ENCODE measurements around the gene LRPAP1. TPM values are rescaled to one million over a fixed set of nuclear protein-coding genes. Genes with fewer than 3 reads are reported as not detected.

The LRPAP1 gene
- total and polyA plus RNA-seq, 2 experiments from 2014 or later = 63.0 to 82.5 TPM

GRCh38 chr4:3518941-3519340, 13.3 kb downstream of the LRPAP1 start:
- ATAC-seq (no peak), DNase-seq (ENCODE audit: low spot score) (no peak)
- Histone ChIP-seq H3K36me3 (ENCODE audit: insufficient read depth) (peaks cover 11% of the 10 kb centered on the region; the same call in 1 of the 2 replicates), H3K4me2 (no peak overlapping the region), H3K27me3 (ENCODE audit: insufficient read depth) (no peaks in the 10 kb centered on the region), H2AFZ (no peak overlapping the region), H3K27ac (ENCODE audit: low read depth) (no peak overlapping the region), H3K9me2 (ENCODE audit: insufficient read depth) (no peaks in the 10 kb centered on the region), H3K4me1 (ENCODE audit: insufficient read depth) (no peaks in the 10 kb centered on the region), H3F3A (replicated peaks; ENCODE audit: low read depth) (no peaks in the 10 kb centered on the region), H4K20me1 (replicated peaks; ENCODE audit: insufficient read depth) (peaks cover 5% of the 10 kb centered on the region; the same call in 1 of the 2 replicates), H3K79me2 (replicated peaks; ENCODE audit: insufficient read depth) (no peaks in the 10 kb centered on the region), H3K4me3 (no peak overlapping the region)
- Mint-ChIP-seq H3K27ac (no peak overlapping the region), H3K36me3 (ENCODE audit: low read depth) (peaks cover 55% of the 10 kb centered on the region), H3K9me3 (no peaks in the 10 kb centered on the region), H3K4me3 (no peak overlapping the region), H3K27me3 (ENCODE audit: insufficient read depth, low read depth, poor library complexity) (peaks cover 6% of the 10 kb centered on the region), H3K4me1 (peaks cover 6% of the 10 kb centered on the region; the same call in 2 of the 3 replicates)
- no peak for TF ChIP-seq EZH2phosphoT487 (IDR thresholded peaks at IDR 0.05; ENCODE audit: unreplicated experiment)
- TF ChIP-seq ZNF331 (CRISPR knock-in tag; IDR thresholded peaks at IDR 0.05; ENCODE audit: low read depth) = no peak
- no peak for TF ChIP-seq ETS1 (IDR thresholded peaks at IDR 0.05)
- no peak for TF ChIP-seq CREB1 (CRISPR knock-in tag; IDR thresholded peaks at IDR 0.05; ENCODE audit: low read depth)
- TF ChIP-seq NANOG (IDR thresholded peaks at IDR 0.05; ENCODE audit: borderline replicate concordance) = no peak
- no peak for TF ChIP-seq EZH2 (IDR thresholded peaks at IDR 0.05; ENCODE audit: low read depth, unreplicated experiment)
- no peak for TF ChIP-seq ZNF114 (CRISPR knock-in tag; IDR thresholded peaks at IDR 0.05)
- TF ChIP-seq REST (IDR thresholded peaks at IDR 0.05; ENCODE audit: unreplicated experiment) = no peak
- no peak for TF ChIP-seq STAT1 (IDR thresholded peaks at IDR 0.05; ENCODE audit: unreplicated experiment)
- TF ChIP-seq JUNB (IDR thresholded peaks at IDR 0.05; ENCODE audit: unreplicated experiment) = no peak
- TF ChIP-seq POLR2AphosphoS5 (IDR thresholded peaks at IDR 0.05; ENCODE audit: low read depth) = no peak

GRCh38 chr4:3518511-3518880, 13.7 kb downstream of the LRPAP1 start:
- Histone ChIP-seq H2AFZ (no peak overlapping the region), H3K4me3 (no peak overlapping the region), H3K9me2 (ENCODE audit: insufficient read depth) (no peaks in the 10 kb centered on the region), H3K79me2 (replicated peaks; ENCODE audit: insufficient read depth) (no peaks in the 10 kb centered on the region), H4K20me1 (replicated peaks; ENCODE audit: insufficient read depth) (peaks cover 5% of the 10 kb centered on the region; the same call in 1 of the 2 replicates), H3K27ac (ENCODE audit: low read depth) (no peak overlapping the region), H3K4me2 (no peak overlapping the region), H3K27me3 (ENCODE audit: insufficient read depth) (no peaks in the 10 kb centered on the region), H3K36me3 (ENCODE audit: insufficient read depth) (peaks cover 9% of the 10 kb centered on the region; the same call in 1 of the 2 replicates), H3K4me1 (ENCODE audit: insufficient read depth) (no peaks in the 10 kb centered on the region), H3F3A (replicated peaks; ENCODE audit: low read depth) (no peaks in the 10 kb centered on the region)
- Mint-ChIP-seq H3K9me3 (no peaks in the 10 kb centered on the region), H3K27me3 (ENCODE audit: insufficient read depth, low read depth, poor library complexity) (peaks cover 8% of the 10 kb centered on the region), H3K36me3 (ENCODE audit: low read depth) (peaks cover 59% of the 10 kb centered on the region), H3K27ac (no peak overlapping the region), H3K4me3 (no peak overlapping the region), H3K4me1 (peaks cover 6% of the 10 kb centered on the region; the same call in 2 of the 3 replicates)
- ATAC-seq = no peak
- no peak for DNase-seq (ENCODE audit: low spot score)
- TF ChIP-seq CREB1 (CRISPR knock-in tag; IDR thresholded peaks at IDR 0.05; ENCODE audit: low read depth) (no peak), POLR2AphosphoS5 (IDR thresholded peaks at IDR 0.05; ENCODE audit: low read depth) (no peak), ZNF331 (CRISPR knock-in tag; IDR thresholded peaks at IDR 0.05; ENCODE audit: low read depth) (no peak), STAT1 (IDR thresholded peaks at IDR 0.05; ENCODE audit: unreplicated experiment) (no peak), ZNF462 (CRISPR knock-in tag; IDR thresholded peaks at IDR 0.05) (no peak), NANOG (IDR thresholded peaks at IDR 0.05; ENCODE audit: borderline replicate concordance) (no peak)
